Measurements from ENCODE around the gene PCED1A. TPM values are rescaled to one million over a fixed set of nuclear protein-coding genes. Genes with fewer than 3 reads are reported as not detected.

Gene PCED1A
- total and polyA plus RNA-seq, 9 of the 15 experiments (the other 6 are each of a cell fraction or from before 2014, with no cell fraction given): 1.5 to 11.5 (median 5.9) TPM

- TF ChIP-seq RHOXF2B (CRISPR knock-in tag; conservative IDR thresholded peaks at IDR 0.05) (no peak), ETS1 (conservative IDR thresholded peaks at IDR 0.05; ENCODE audit: control insufficient read depth, low read depth, low read length) (peak; percentile 78), CTCF (IDR thresholded peaks at IDR 0.05 in 2 of 3, conservative IDR thresholded peaks at IDR 0.05 in 1 of 3; ENCODE audit: insufficient read depth in 2 of 3, low read depth in 1 of 3, low read length in 3 of 3) (no peak), ZNF184 (CRISPR knock-in tag; IDR thresholded peaks at IDR 0.05) (no peak), MTA1 (IDR thresholded peaks at IDR 0.05; ENCODE audit: borderline replicate concordance) (no peak), BCLAF1 (IDR thresholded peaks at IDR 0.05; ENCODE audit: borderline replicate concordance in 1 of 2, control insufficient read depth in 1 of 2, low read depth in 2 of 2, low read length in 1 of 2) (no peak), RAD21 (CRISPR knock-in tag; conservative IDR thresholded peaks at IDR 0.05 in 1 of 2, IDR thresholded peaks at IDR 0.05 in 1 of 2) (no peak), CREB5 (CRISPR knock-in tag; IDR thresholded peaks at IDR 0.05) (no peak), HNRNPL (IDR thresholded peaks at IDR 0.05; ENCODE audit: low read depth, low read length) (no peak), POLR2AphosphoS5 (IDR thresholded peaks at IDR 0.05; ENCODE audit: control insufficient read depth, insufficient read depth, low read depth, low read length) (no peak), CXXC5 (CRISPR knock-in tag; IDR thresholded peaks at IDR 0.05) (peak; percentile 69; the same call in 1 of the 2 replicates), EP400 (IDR thresholded peaks at IDR 0.05) (peak; percentile 80; the same call in 1 of the 2 replicates), HMBOX1 (IDR thresholded peaks at IDR 0.05) (no peak), TARDBP (IDR thresholded peaks at IDR 0.05) (no peak), SMARCE1 (IDR thresholded peaks at IDR 0.05) (no peak), ARNT (IDR thresholded peaks at IDR 0.05) (no peak), SMARCA4 (IDR thresholded peaks at IDR 0.05) (no peak), ZNF511 (CRISPR knock-in tag; IDR thresholded peaks at IDR 0.05) (peak; percentile 69)
Measured at GRCh38 chr20:2840138-2840966, at the start of gene PCED1A, which contains the start of gene VPS16 (continued).
